Aorta (tissue), 5 donors: ENCODE measurements around the gene PPIE. TPM values are rescaled to one million over a fixed set of nuclear protein-coding genes. Genes with fewer than 3 reads are reported as not detected.
"Not testable (repeated sequence)": the region's sequence is repeated elsewhere in the genome, so short reads cannot be mapped to it uniquely, and the experiment has no call there.

Experiments
- ATAC-seq: fragments of 200-7000 bp; cut with Tn5 transposase; one replicate; pipeline ENCODE4 v1.9.1; 2022; ENCODE audit warnings: moderate library complexity; ENCODE audit not compliant: low FRiP score
- DNase-seq, 2 donors: peaks; one replicate each; pipeline ENCODE4 v3.0.0-alpha.2; 2020
- H3K27ac ChIP-seq, 2 donors: one replicate each; pipeline ENCODE4 v1.5.1; 2013; ENCODE audit warnings: low read length in 2 of 2, mild to moderate bottlenecking in 2 of 2, moderate library complexity in 2 of 2, control low read depth in 1 of 2, inconsistent platforms in 1 of 2, low read depth in 1 of 2
- H3K27me3 ChIP-seq, 2 donors: one replicate each; pipeline ENCODE4 v1.6.1; 2013; ENCODE audit warnings: control low read depth in 1 of 2, low read length in 1 of 2, mild to moderate bottlenecking in 1 of 2, moderate library complexity in 1 of 2; ENCODE audit not compliant: insufficient read depth in 2 of 2, control insufficient read depth in 1 of 2
- H3K36me3 ChIP-seq, 2 donors: one replicate each; pipeline ENCODE4 v1.6.1; 2013; ENCODE audit warnings: control low read depth in 1 of 2, low read length in 1 of 2, mild to moderate bottlenecking in 1 of 2; ENCODE audit not compliant: insufficient read depth in 2 of 2, control insufficient read depth in 1 of 2
- H3K4me1 ChIP-seq, 2 donors: one replicate each; pipeline ENCODE4 v1.6.1; 2013; ENCODE audit warnings: low read length in 2 of 2, control low read depth in 1 of 2, mild to moderate bottlenecking in 1 of 2, moderate library complexity in 1 of 2; ENCODE audit not compliant: insufficient read depth in 2 of 2, control insufficient read depth in 1 of 2
- H3K4me3 ChIP-seq, 2 donors: one replicate each; pipeline ENCODE4 v1.5.1; 2013; ENCODE audit warnings: low read length in 2 of 2, control low read depth in 1 of 2, mild to moderate bottlenecking in 1 of 2
- H3K9me3 ChIP-seq: one replicate; pipeline ENCODE4 v1.6.1; 2013; ENCODE audit warnings: mild to moderate bottlenecking, low read length; ENCODE audit not compliant: control insufficient read depth
- WGBS, 2 donors: extraction: QIAGEN DNeasy Blood & Tissue Kit; methylation state at CpG; one replicate each; pipeline ENCODE4 v1.1.7; 2013; 5-methylcytosine and 5-hydroxymethylcytosine counted together
- intact Hi-C, 2 donors: fragments of 100-400 bp; cut with DNase I; formaldehyde crosslinking; loops; one replicate each; pipeline versions ENCODE4 v1.14.2 to v1.15.0; 2022
- polyA plus RNA-seq, 2 donors: library from polyadenylated mRNA; stranded (reverse); fragments of 200-250 nt; gene quantifications; one replicate each; pipeline ENCODE4 v1.2.3, GENCODE V29; 2013
- total RNA-seq, 2 donors: library from RNA; stranded (reverse); fragmentation: NEBNext Ultra II Directional; extraction: Animal tissue kit (Norgen Biotek cat#: 25700); gene quantifications; one replicate each; pipeline ENCODE4 v1.2.1, GENCODE V29; 2021
- donor health status: healthy with polysubstance abuse.
- donor health status: Bipolar disorder and iron deficiency.
- donor health status: DM: no; HTN: no; CAD: no.
- donor health status: DM: no; HTN: no; CAD: no.
- donor health status: DM: yes; HTN: yes; CAD: no.

Gene PPIE
- total and polyA plus RNA-seq, 4 donors: 34.4 to 60.2 (median 42.6) TPM

- H3K36me3 ChIP-seq, H3K27ac ChIP-seq, DNase-seq, H3K9me3 ChIP-seq, ATAC-seq, H3K4me3 ChIP-seq, H3K4me1 ChIP-seq, intact Hi-C loops, H3K27me3 ChIP-seq: not testable (repeated sequence)
- WGBS, 2 donors: 90 to 98% methylated on average over 4 to 5 of the region's 5 CpGs
These were observed 48.4 kb downstream of the PPIE start for GRCh38 chr1:39787108-39787375.

GRCh38 chr1:39787468-39787867, 48.8 kb downstream of the PPIE start:
- intact Hi-C loops: no loop called here
- H3K4me3 ChIP-seq: no peak overlapping the region
- WGBS, 2 donors: 69 to 76% methylated on average over 11 of the region's 11 CpGs
- no peak overlapping the region for H3K27ac ChIP-seq
- DNase-seq (peak in 1 of 2 donors; percentile 69), ATAC-seq (no peak)
- peaks cover 0 to 4% of the 10 kb centered on the region in 2 donors for H3K27me3 ChIP-seq
- H3K9me3 ChIP-seq: no peaks in the 10 kb centered on the region
- no peaks in the 10 kb centered on the region for H3K4me1 ChIP-seq
- H3K36me3 ChIP-seq: no peaks in the 10 kb centered on the region

- H3K27ac ChIP-seq, intact Hi-C loops, H3K27me3 ChIP-seq, H3K9me3 ChIP-seq, H3K4me1 ChIP-seq, ATAC-seq, H3K4me3 ChIP-seq, H3K36me3 ChIP-seq: not testable (repeated sequence)
- 0 to 5% methylated on average over 27 to 55 of the region's 55 CpGs for WGBS, 2 donors
- DNase-seq: peak in 1 of 2 donors; percentile 78
These were observed 49.3 kb downstream of the PPIE start for GRCh38 chr1:39787964-39788363.

GRCh38 chr1:39788426-39788757, 49.7 kb downstream of the PPIE start:
- no peak overlapping the region for H3K27ac ChIP-seq
- intact Hi-C loops: no loop called here
- H3K4me3 ChIP-seq: peak overlapping the region in 1 of 2 donors; percentile 47
- H3K27me3 ChIP-seq: peaks cover 0 to 4% of the 10 kb centered on the region in 2 donors
- ATAC-seq: no peak
- 1 to 2% methylated on average over 31 to 51 of the region's 51 CpGs for WGBS, 2 donors
- H3K9me3 ChIP-seq: no peaks in the 10 kb centered on the region
- DNase-seq: no peak
- no peaks in the 10 kb centered on the region for H3K36me3 ChIP-seq
- H3K4me1 ChIP-seq: no peaks in the 10 kb centered on the region

GRCh38 chr1:39788758-39789570, 50.3 kb downstream of the PPIE start, which contains the start of gene BMP8B:
TSS of gene BMP8B (minus strand) at chr1:39788865. CDS start at chr1:39788485, 380 bp downstream.
- peak within 1 kb of the TSS; percentile 5 to 47 for H3K4me3 ChIP-seq
- H3K27me3 ChIP-seq: peaks cover 0 to 4% of the 10 kb centered on the region in 2 donors
- ATAC-seq (peak; percentile 40), DNase-seq (peak; percentile 70 to 81)
- 1 to 4% methylated on average over 47 to 91 of the region's 91 CpGs for WGBS, 2 donors
- no peak within 1 kb of the TSS for H3K27ac ChIP-seq
- H3K36me3 ChIP-seq: no peaks in the 10 kb centered on the region
- intact Hi-C loops: no loop called here
- H3K4me1 ChIP-seq: no peaks in the 10 kb centered on the region
- H3K9me3 ChIP-seq: no peaks in the 10 kb centered on the region

GRCh38 chr1:39789571-39790110, 51.0 kb downstream of the PPIE start:
- H3K27ac ChIP-seq: no peak overlapping the region
- WGBS, 2 donors: 52 to 55% methylated on average over 14 to 15 of the region's 15 CpGs
- ATAC-seq (no peak), DNase-seq (peak in 1 of 2 donors; percentile 49)
- no peaks in the 10 kb centered on the region for H3K36me3 ChIP-seq
- intact Hi-C loops: no loop called here
- no peak overlapping the region for H3K4me3 ChIP-seq
- H3K9me3 ChIP-seq: no peaks in the 10 kb centered on the region
- H3K27me3 ChIP-seq: peaks cover 0 to 4% of the 10 kb centered on the region in 2 donors
- no peaks in the 10 kb centered on the region for H3K4me1 ChIP-seq

GRCh38 chr1:39791838-39792237, 53.2 kb downstream of the PPIE start:
- Histone ChIP-seq H3K4me1 (no peaks in the 10 kb centered on the region), H3K4me3 (no peak overlapping the region), H3K27me3 (peaks cover 0 to 4% of the 10 kb centered on the region in 2 donors), H3K36me3 (no peaks in the 10 kb centered on the region), H3K9me3 (no peaks in the 10 kb centered on the region), H3K27ac (no peak overlapping the region)
- ATAC-seq: no peak
- 95 to 97% methylated on average over 2 of the region's 2 CpGs for WGBS, 2 donors
- DNase-seq: no peak
- intact Hi-C loops: no loop called here

GRCh38 chr1:39795651-39796050, 57.0 kb downstream of the PPIE start:
- intact Hi-C loops: no loop called here
- Histone ChIP-seq H3K4me1 (no peaks in the 10 kb centered on the region), H3K9me3 (no peaks in the 10 kb centered on the region), H3K36me3 (no peaks in the 10 kb centered on the region), H3K27me3 (no peaks in the 10 kb centered on the region), H3K4me3 (no peak overlapping the region), H3K27ac (no peak overlapping the region)
- WGBS, 2 donors: 56 to 58% methylated on average over 1 of the region's 1 CpG
- DNase-seq: peak in 1 of 2 donors; percentile 32
- ATAC-seq: no peak
